Fibroblast of skin of abdomen (primary cell): Measurements from ENCODE around the gene ZPBP. TPM values are rescaled to one million over a fixed set of nuclear protein-coding genes. Genes with fewer than 3 reads are reported as not detected.

Experiments used
- DNase-seq: peaks from one replicate; pipeline ENCODE4 v3.0.0-alpha.2; 2013
- polyA plus RNA-seq, 2 experiments: library from polyadenylated mRNA; unstranded; fragments of 120-200 nt; gene quantifications; one replicate each; pipeline ENCODE4 v1.2.1, GENCODE V29; 2013; ENCODE audit not compliant: insufficient read length in 2 of 2

Gene ZPBP, protein sequence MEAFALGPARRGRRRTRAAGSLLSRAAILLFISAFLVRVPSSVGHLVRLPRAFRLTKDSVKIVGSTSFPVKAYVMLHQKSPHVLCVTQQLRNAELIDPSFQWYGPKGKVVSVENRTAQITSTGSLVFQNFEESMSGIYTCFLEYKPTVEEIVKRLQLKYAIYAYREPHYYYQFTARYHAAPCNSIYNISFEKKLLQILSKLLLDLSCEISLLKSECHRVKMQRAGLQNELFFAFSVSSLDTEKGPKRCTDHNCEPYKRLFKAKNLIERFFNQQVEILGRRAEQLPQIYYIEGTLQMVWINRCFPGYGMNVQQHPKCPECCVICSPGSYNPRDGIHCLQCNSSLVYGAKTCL
- polyA plus RNA-seq (2013, experiment 1 of 2; ENCODE audit: insufficient read length), result not detected
- not detected for polyA plus RNA-seq (2013, experiment 2 of 2; ENCODE audit: insufficient read length)

- peak; percentile 12 for DNase-seq
Observed at GRCh38 chr7:50092579-50093491, at the start of gene ZPBP. TSS of gene ZPBP (minus strand) at chr7:50093246. CDS start at chr7:50093194, 52 bp downstream.

DNA sequence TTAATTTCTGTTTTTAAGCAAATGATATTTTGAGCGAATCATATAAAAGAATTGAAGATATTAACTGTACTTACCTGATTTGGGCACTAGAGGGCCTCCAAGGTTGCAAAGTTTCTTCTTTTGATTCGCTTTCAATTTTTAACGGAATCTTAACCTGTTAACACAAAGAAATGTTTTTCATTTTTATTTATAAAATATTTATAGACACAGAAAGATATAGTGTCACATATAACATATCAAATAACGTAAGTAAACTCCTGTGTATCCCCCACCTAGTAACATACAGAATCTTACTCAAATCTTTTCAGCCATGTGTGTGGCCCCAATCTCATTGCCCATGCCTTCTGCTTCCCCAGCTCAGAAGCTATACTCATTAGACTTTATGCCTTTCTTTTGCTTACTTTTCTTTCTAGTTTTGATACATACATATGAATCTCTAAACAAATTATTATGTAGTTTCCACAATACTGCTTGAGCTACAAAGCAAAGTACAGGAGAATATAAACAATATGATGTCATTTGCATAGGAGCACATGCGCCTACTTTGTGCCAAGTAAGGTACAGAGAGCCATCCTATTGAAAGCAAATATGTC is 49.5 kb upstream of the ZPBP start:
- DNase-seq, result peak; percentile 16

- no peak for DNase-seq
Observed at GRCh38 chr7:50141854-50142253, 48.8 kb upstream of the ZPBP start.

DNA sequence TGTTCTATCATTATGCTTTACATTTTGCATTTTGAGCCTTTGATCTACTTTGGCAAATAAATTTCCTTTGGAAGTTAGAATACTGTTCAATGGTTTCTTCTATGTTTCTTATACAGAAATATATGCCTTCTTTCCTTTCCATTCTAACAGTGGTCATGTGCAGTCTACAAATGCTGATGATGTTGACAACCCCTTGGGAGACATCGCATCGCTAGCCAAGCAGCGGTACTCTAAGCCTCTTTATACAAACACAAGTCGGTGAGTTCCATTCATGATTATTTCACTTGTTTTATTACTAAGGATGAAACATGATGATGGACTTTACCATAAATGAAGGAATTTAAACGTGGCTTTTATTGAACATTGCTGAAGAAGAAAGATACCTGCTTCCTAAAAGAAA is 48.1 kb upstream of the ZPBP start:
- no peak for DNase-seq

DNA sequence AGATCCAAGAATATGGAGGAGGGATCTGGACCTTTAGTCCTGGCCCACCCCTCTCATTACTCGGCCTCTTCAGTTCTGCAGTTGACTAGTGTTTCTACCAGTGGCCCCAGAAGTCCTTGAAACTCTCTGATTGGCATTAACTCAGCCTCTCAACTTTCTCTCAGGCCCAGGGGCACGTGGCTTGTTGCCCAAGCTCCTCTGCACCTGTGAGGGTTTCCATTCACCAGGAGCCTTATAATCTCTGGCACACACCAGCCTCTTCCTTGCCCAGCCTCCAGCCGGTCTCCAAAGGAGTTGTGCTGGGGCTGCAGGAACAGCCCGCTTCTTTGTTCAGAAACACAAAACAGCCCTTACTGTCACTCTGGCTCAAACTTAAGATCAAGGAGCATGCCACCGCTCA is 47.6 kb upstream of the ZPBP start:
- no peak for DNase-seq

DNA sequence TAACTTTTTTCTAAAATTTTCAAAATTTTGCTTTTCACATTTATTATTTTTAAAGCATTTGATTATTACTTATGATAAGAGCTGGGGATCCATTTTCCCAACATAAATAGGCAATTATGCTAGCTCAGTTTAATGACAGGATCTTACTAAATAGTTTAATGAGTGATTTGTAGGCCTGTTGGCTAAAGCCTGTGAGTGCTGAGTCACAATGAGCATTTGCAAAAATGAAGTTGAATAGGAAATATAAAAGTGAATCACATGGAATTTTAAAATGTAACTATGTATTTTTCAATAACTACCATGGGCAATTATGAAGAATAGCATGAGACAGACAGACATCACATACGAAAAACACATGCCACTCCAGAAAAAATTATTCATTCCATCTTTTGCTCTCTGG is 45.1 kb upstream of the ZPBP start:
- DNase-seq, result no peak

DNA sequence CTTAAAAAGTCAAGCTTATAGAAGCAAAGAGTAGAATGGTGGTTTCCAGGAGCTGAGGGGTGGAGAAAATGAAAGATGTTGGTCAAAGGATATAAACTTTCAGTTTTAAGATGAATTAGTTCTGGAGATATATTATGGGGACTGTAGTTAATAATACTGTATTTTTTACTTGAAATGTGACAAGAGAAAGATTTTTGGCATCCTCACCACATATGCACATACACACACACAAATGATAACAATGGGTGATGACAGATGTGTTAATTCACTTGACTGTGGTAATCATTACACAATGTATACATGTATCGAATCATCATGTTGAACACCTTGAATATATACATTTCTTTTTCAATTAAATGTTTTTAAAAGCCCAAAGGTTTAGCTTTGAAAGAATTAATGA is 32.7 kb upstream of the ZPBP start:
- DNase-seq, result no peak

- no peak for DNase-seq
Observed at GRCh38 chr7:50121286-50121685, 28.2 kb upstream of the ZPBP start.

DNA sequence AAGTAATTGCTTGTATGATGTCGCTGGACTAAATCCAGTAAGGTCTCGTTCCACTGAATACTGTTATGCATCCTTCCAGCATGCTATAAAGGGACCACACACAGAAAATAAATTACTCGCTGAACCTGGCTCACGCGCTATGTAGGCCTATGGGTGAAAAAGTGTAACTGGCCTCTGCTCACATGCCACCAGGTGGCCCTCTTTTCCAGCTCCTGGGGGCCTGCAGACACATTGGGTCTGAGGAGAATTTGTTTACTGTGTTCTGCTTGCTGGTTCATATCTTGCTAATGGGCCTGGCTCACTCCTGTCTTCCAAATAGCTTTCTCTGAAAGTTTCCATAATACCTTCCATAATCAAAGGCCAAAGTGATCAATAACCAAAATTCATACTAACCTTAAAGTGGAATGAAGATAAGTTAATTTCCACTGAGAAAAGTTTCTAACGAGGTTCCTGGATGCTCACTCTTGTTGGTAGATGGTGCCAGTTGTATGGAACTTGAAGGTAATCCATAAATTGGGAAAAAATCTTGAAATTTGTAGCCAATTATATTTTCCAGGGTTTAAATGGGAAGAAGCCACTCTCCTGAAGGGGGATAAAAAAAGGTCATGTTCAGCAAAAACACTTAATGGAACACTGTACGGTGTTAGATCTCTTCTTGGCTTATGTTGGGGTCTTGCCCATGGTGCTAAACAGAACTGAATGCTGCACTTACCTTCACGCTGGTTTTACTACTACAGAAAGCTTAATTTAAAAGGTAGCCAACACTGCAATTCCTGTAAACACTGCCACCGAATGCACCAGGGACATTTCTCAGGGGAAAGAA is 27.0 kb upstream of the ZPBP start:
- no peak for DNase-seq

GRCh38 chr7:50112250-50112649 is 19.2 kb upstream of the ZPBP start:
- DNase-seq, result no peak

- no peak for DNase-seq
Observed at GRCh38 chr7:50101873-50102272, 8.8 kb upstream of the ZPBP start.

DNA sequence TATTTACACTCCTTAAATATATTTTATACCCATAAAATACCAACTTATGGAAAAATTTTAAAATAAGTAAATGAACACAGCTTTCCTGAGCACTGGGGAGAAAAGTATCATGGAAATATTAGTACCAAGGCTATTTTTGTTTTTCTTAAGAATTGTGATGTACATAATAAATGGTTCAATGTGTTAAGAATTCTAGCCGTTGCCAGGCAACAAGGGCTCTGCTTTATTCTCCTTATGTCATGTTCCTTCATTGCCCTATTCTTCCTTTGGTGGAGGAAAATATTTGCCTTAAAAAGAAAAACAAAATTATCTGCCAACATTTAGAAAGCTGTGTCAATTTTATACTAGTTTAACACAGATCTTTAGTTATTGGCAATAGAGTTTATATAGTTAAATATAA is 2.6 kb upstream of the ZPBP start:
- no peak for DNase-seq

GRCh38 chr7:50088463-50089129 is 4.5 kb downstream of the ZPBP start:
- DNase-seq, result no peak

DNA sequence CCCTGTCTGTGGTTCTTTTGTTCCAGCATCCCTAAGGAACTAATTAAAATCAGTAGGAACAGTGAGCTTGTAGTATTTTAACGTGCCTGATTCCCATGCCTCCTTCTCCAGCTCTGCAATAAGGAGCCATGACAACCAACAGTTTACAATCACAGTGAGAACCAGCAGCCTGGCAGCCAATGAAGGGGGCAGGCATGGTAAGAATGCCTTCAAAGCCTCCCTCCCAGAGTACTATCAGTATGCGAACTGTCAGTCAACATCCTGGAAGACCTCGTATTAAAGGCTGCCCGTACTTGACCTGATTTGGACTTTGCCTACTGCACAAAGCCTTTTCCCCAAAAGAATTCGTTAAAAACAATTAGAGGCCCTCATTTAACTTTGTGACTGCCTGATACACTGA is 7.7 kb downstream of the ZPBP start:
- no peak for DNase-seq

GRCh38 chr7:50073093-50073492 is 20.0 kb downstream of the ZPBP start:
- DNase-seq, result no peak

GRCh38 chr7:50069613-50070012 is 23.4 kb downstream of the ZPBP start:
- DNase-seq, result no peak

GRCh38 chr7:50068850-50069551 is 24.0 kb downstream of the ZPBP start:
- peak; percentile 2 for DNase-seq

DNA sequence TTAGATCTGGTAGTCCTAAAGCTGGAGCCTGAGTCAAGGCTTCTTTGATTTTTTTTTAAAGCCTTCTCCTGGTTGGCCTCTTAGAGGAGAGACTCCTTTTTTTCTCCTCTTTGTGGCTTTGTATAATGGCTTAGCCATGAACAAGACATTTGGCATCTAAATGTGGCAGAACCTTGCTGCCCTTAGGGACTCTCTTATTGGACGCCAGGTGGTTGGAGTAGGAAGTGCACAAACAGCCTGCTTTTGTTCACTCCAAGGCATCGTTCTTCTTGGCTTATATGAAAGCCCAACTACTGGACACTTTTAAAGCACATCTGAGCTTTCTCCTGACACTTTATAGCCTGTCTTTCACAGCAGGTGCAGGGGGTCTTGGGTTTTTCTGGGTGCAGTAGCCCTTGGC is 25.0 kb downstream of the ZPBP start:
- no peak for DNase-seq

DNA sequence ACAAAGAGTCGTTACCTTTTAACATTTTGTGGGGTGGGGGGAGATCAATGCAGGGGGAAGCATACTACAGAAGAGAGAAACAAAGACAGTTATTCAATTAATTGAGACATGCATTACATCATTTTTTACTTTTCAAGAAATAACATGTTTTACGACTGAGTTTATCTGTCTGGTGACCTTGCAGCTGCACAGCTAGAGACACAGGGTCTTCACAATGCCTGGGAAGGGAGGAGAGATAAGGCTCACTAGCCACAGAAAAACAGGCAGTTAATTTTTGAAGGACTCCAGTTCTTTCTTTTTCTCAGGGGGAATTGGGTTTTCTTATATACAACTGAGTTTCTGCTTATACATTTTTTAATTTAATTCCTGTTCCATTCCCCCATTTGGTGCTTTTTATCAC is 30.1 kb downstream of the ZPBP start:
- no peak for DNase-seq

- no peak for DNase-seq
Observed at GRCh38 chr7:50056131-50056530, 36.9 kb downstream of the ZPBP start.

DNA sequence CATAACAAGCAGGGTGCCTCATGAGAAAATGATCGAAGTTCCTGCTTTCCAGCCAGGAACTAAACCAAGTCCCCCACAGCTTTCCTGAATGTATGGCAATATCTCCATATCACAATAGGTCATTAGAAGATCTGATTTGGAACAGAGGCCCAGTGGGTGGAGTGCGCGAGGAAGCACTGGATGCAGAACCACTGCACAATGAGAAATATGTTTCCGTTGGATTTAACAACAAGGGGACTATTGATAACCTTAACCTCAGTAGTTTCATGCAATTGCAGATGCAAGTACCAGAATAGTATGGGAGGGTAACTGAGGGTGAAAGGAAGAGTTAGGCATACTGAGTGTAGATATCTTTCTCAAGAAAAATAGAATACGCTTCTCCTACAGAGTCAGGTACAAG is 45.3 kb downstream of the ZPBP start:
- no peak for DNase-seq
